NOMO-1 treated with dmso at 0.1 percent for 144 hours (cell line): Measurements from ENCODE around the gene SRSF12.

ENCODE experiments used
- DNase-seq: peaks from one replicate; lab custom pipeline; 2025; ENCODE audit not compliant: unreplicated experiment; lab: John Stamatoyannopoulos, UW

SRSF12 gene

DNA sequence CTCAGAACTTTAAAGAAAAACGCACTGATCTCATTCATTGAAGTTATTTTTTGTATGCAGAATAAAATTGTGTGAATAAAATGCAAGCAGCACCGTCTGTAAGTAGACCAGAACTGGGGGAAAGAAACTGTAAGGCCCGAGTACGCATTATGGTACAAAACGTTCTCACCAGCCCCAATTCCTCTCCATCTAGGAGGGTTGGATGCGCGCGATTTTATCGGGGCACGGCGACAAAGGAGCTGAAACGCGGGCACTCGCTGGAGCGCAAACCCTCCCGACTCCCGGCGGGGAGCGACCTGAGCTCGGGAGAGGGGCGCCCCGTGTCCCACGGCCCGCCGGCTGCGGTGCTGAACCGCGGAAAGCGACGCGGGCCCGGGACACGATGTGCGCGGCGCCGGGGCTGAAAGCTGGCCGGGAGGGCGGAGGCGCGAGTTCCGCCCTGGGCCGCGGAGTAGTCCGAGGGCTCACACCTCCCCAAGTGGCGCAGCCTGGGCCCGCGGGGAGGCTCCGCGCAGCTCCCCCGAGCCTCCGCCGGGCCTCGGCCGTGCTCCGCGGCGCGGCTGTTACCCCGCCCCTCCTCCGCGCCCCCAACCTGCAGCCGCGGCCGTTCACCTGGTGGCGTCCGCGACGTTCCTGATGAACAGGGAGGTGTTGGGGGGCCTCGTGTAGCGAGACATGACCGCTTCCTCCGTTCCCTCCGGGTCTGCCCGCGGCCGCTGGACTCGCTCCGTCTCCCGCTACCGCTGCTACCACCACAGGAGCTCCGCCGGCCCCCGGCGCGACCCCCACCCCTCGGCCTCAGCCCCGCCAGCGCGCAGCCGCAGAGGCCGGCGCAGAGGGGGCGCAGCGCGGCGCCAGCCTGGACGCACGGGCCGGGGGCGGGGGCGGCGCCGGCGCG is at the start of gene SRSF12:
Gene SRSF12, minus strand, starts transcription at position 861 of the 898 bp plus-strand sequence. Its CDS starts 184 bp downstream, at position 677.
- DNase-seq, result no peak

DNA sequence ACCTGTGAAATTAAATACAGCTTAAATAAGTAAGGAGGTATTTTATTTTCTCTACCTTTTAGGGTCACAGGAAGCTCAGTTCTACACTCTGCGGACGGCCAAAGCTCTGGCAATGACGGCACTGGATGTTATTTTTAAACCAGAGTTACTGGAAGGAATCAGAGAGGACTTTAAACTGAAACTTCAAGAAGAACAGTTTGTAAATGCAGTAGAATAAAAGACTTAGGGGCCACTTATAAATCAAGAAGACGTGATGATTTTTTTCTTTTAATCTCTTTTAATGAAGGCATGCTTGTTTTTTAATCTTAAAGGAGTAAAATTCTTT is 44.1 kb upstream of the SRSF12 start:
- DNase-seq, result no peak

GRCh38 chr6:89161326-89162046 is 43.6 kb upstream of the SRSF12 start:
- no peak for DNase-seq

- no peak for DNase-seq
Observed at GRCh38 chr6:89160331-89161092, 42.6 kb upstream of the SRSF12 start.

- DNase-seq, result no peak
Observed at GRCh38 chr6:89154131-89154530, 36.3 kb upstream of the SRSF12 start.

GRCh38 chr6:89148016-89148750 is 30.3 kb upstream of the SRSF12 start:
- DNase-seq, result no peak

- no peak for DNase-seq
Observed at GRCh38 chr6:89146718-89147700, 29.1 kb upstream of the SRSF12 start.

GRCh38 chr6:89145956-89146717 is 28.3 kb upstream of the SRSF12 start, which contains the start of gene PM20D2:
PM20D2 (plus strand) TSS chr6:89146055; CDS start chr6:89146145, 90 bp downstream.
- peak; percentile 52 for DNase-seq

- DNase-seq, result peak; percentile 42
Observed at GRCh38 chr6:89145091-89145955, 27.5 kb upstream of the SRSF12 start.

DNA sequence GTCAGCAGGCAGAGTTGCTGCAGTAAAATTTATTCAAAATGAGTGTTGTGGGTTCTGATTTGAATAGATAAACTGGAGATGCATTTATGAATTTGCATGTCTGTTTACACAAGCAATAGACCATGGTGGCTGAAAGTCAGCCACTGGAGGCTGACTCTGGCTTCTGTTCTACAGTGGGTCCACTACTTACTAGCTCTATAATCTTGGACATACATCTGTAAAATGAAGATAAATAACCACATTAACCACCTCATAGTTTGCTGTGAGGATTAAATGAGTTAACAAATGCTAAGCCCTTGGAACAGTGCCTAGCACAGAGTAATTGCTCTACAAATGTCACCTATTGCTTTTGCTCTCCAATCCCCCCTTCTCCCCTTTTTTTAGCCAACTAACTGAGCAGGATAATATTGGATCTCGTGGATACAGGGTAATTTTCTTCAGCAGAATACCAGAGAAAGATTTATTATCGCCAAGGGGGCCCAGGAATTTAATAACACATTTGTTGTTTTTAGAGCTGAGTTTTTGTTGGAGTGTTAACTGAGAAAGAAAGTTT is 26.6 kb upstream of the SRSF12 start:
- no peak for DNase-seq

- DNase-seq, result no peak
Observed at GRCh38 chr6:89140347-89141156, 22.7 kb upstream of the SRSF12 start.

GRCh38 chr6:89139509-89140346 is 21.9 kb upstream of the SRSF12 start:
- DNase-seq, result no peak

DNA sequence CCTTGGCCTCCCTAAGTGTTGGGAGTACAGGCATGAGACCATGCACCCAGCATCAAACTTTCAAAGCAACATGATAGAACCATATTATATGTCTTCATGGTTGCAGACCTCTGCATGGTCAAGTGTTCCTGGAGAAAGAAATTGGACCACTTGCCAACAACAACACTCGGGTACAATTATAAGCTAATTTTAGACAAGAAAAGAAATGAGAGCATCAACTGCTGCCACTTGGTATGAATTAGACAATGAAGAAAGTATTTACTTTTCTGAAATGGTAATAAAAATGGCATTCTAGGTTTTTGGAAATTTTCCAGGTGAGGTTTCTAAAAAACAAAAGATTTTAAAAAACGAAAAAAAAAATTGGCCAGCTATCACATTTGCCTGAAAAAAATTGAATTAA is 20.3 kb upstream of the SRSF12 start:
- DNase-seq, result no peak

DNA sequence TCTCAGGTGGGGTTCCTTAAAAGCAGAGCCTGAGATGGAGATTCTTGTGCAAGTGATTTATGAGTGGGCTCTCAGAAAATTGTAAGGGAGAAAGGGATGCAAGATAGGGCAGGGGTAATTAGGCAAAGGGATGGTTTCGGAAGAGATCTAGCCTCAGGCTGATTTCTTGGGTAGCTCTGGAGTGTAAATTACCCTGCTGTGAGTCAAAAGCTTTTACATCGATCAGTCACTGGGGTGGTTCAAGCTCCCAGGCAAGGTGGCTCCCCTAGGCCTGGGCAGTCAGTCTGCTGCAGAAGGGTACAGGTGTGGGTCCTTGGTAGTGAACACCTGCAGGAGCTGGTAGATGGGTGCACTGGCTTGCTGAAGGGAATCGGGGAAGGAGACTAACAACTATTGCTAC is 16.9 kb upstream of the SRSF12 start:
- no peak for DNase-seq

- no peak for DNase-seq
Observed at GRCh38 chr6:89133981-89134380, 16.1 kb upstream of the SRSF12 start.

DNA sequence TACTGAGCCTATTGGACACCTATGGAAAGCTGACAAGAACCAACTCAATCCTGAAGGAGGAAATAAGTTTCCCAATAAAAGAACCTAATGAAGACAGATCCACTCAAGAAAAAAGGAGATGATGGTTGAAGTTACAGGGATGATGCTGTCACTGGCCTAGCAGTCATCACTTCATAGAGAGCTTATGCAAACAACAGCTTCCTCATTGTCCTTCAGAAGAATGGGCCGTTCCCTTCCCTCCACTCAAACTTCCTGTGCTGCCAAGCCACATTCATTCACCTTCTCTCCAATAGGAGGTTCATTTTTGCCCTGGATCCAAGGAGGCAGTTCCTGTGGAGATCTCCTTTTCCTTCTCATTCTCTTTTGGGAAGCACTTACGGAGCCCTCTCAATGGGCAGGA is 14.2 kb upstream of the SRSF12 start:
- no peak for DNase-seq
